Body of pancreas (tissue), 4 donors: Measurements from ENCODE around the gene ACSF3. TPM values are rescaled to one million over a fixed set of nuclear protein-coding genes. Genes with fewer than 3 reads are reported as not detected.
"Not testable (repeated sequence)": the region's sequence is repeated elsewhere in the genome, so short reads cannot be mapped to it uniquely, and the experiment has no call there.

ENCODE experiments used
- ATAC-seq: fragments of 150-250 bp; one replicate; pipeline ENCODE4 v1.9.1; 2016
- DNase-seq, 4 donors: peaks; one replicate each; pipeline ENCODE4 v3.0.0-alpha.2; 2019
- H3K27ac ChIP-seq, 4 donors: fragments of 200-600 bp; sonication (generic); 1 replicate in 3 of 4; 2 replicates in 1 of 4; pipeline versions ENCODE4 v1.5.1 to v1.6.1; 2016 to 2019; ENCODE audit warnings: mild to moderate bottlenecking in 1 of 4, mixed read lengths in 1 of 4, moderate library complexity in 1 of 4
- H3K27me3 ChIP-seq, 2 donors: fragments of 200-600 bp; sonication (generic); one replicate each; pipeline ENCODE4 v1.6.0; 2016; ENCODE audit warnings: mild to moderate bottlenecking in 1 of 2
- H3K36me3 ChIP-seq, 2 donors: fragments of 200-600 bp; sonication (generic); replicated peaks in 1 of 2; 2 replicates each; pipeline ENCODE4 v1.5.1; 2016; ENCODE audit warnings: low read depth in 2 of 2; ENCODE audit not compliant: insufficient read depth in 1 of 2
- H3K4me1 ChIP-seq: fragments of 200-600 bp; sonication (generic); one replicate; pipeline ENCODE4 v1.6.0; 2016
- H3K4me3 ChIP-seq, 2 donors: fragments of 200-600 bp; sonication (generic); 1 replicate in 1 of 2; 2 replicates in 1 of 2; pipeline ENCODE4 v1.5.1; 2016 to 2019
- H3K9me3 ChIP-seq, 3 donors: fragments of 200-600 bp; sonication (generic); 1 replicate in 2 of 3; 2 replicates in 1 of 3; pipeline ENCODE4 v1.5.1; 2016
- CTCF ChIP-seq, 7 experiments: fragments of 450-650 bp in 4 of 7; fragments of 200-600 bp in 3 of 7; sonication (generic) in 3 of 7; IDR thresholded peaks; one replicate each; pipeline ENCODE4 v1.5.1; 2016 to 2019; ENCODE audit warnings: antibody characterized with exemption in 7 of 7
- POLR2A ChIP-seq, 3 donors: fragments of 450-650 bp; IDR thresholded peaks; one replicate each; pipeline ENCODE4 v1.6.1; 2016; ENCODE audit warnings: antibody characterized with exemption in 3 of 3, mild to moderate bottlenecking in 2 of 3
- WGBS, 2 donors: methylation state at CpG; one replicate each; pipeline ENCODE4 v1.1.5; 2017; 5-methylcytosine and 5-hydroxymethylcytosine counted together
- intact Hi-C: fragments of 100-400 bp; cut with DNase I; formaldehyde crosslinking; loops from one replicate; pipeline ENCODE4 v1.15.1; 2023
- total RNA-seq, 2 donors: library from RNA; depleted of rRNA; stranded (reverse); fragments of >200 nt; gene quantifications; one replicate each; pipeline ENCODE4 v1.1.0, GENCODE V29; 2016

ACSF3 gene
- total RNA-seq, 2 donors from 2014 or later = 22.1 to 48.8 TPM

GRCh38 chr16:89161763-89162713 is 68.4 kb downstream of the ACSF3 start:
- Histone ChIP-seq H3K4me3 (no peak overlapping the region), H3K27ac (no peak overlapping the region), H3K27me3 (peaks cover 0 to 1% of the 10 kb centered on the region in 2 donors), H3K9me3 (no peaks in the 10 kb centered on the region), H3K36me3 (no peaks in the 10 kb centered on the region), H3K4me1 (peaks cover under 1% of the 10 kb centered on the region)
- no peak for ATAC-seq
- intact Hi-C loops = loop anchor here (5.0 kb wide), 1 partner anchor 425 kb away; no protein-coding TSS in a partner anchor
- WGBS, 2 donors = 69 to 78% methylated on average over 27 to 39 of the region's 40 CpGs
- TF ChIP-seq CTCF (IDR thresholded peaks at IDR 0.05) (no peak), POLR2A (IDR thresholded peaks at IDR 0.05) (no peak)
- no peak for DNase-seq

- H3K27me3 ChIP-seq = peaks cover 0 to 5% of the 10 kb centered on the region in 2 donors
These were observed 69.6 kb downstream of the ACSF3 start for GRCh38 chr16:89163297-89163696.

GRCh38 chr16:89164436-89164835 is 70.8 kb downstream of the ACSF3 start:
- Histone ChIP-seq H3K9me3 (no peaks in the 10 kb centered on the region), H3K36me3 (no peaks in the 10 kb centered on the region), H3K4me3 (no peak overlapping the region), H3K4me1 (peaks cover 5% of the 10 kb centered on the region), H3K27ac (no peak overlapping the region), H3K27me3 (peaks cover 0 to 16% of the 10 kb centered on the region in 2 donors)
- DNase-seq = no peak
- no peak for ATAC-seq
- intact Hi-C loops = loop anchor here (5.0 kb wide), 1 partner anchor 427 kb away; no protein-coding TSS in a partner anchor
- TF ChIP-seq CTCF (IDR thresholded peaks at IDR 0.05) (no peak), POLR2A (IDR thresholded peaks at IDR 0.05) (no peak)
- 27 to 48% methylated on average over 15 of the region's 15 CpGs for WGBS, 2 donors

More at GRCh38 chr16:89163297-89163696, 69.6 kb downstream of the ACSF3 start:
- no peaks in the 10 kb centered on the region for H3K36me3 ChIP-seq
- ATAC-seq = no peak
- TF ChIP-seq POLR2A (IDR thresholded peaks at IDR 0.05) (no peak), CTCF (IDR thresholded peaks at IDR 0.05) (no peak)
- H3K4me3 ChIP-seq = no peak overlapping the region
- WGBS, 2 donors = 68 to 74% methylated on average over 9 of the region's 9 CpGs
- DNase-seq = no peak
- intact Hi-C loops = loop anchor here (5.0 kb wide), 1 partner anchor 426 kb away; no protein-coding TSS in a partner anchor
- H3K27ac ChIP-seq = no peak overlapping the region
- H3K9me3 ChIP-seq = no peaks in the 10 kb centered on the region
- peaks cover 5% of the 10 kb centered on the region for H3K4me1 ChIP-seq

GRCh38 chr16:89164847-89165680 is 71.4 kb downstream of the ACSF3 start:
- peaks cover 0 to 16% of the 10 kb centered on the region in 2 donors for H3K27me3 ChIP-seq
- DNase-seq (no peak), ATAC-seq (no peak)
- 53 to 55% methylated on average over 5 to 13 of the region's 20 CpGs for WGBS, 2 donors
- intact Hi-C loops = loop anchor here (5.0 kb wide), 1 partner anchor 428 kb away; no protein-coding TSS in a partner anchor
- peaks cover 6% of the 10 kb centered on the region for H3K4me1 ChIP-seq
- H3K36me3 ChIP-seq = no peaks in the 10 kb centered on the region
- TF ChIP-seq POLR2A (IDR thresholded peaks at IDR 0.05) = no peak
- H3K27ac ChIP-seq = no peak overlapping the region
- H3K4me3 ChIP-seq = no peak overlapping the region
- no peaks in the 10 kb centered on the region for H3K9me3 ChIP-seq

GRCh38 chr16:89165681-89165979 is 72.0 kb downstream of the ACSF3 start:
- H3K27ac ChIP-seq, DNase-seq, intact Hi-C loops, H3K9me3 ChIP-seq, H3K4me3 ChIP-seq, ATAC-seq, H3K36me3 ChIP-seq: not testable (repeated sequence)
- 43% methylated on average over 10 of the region's 10 CpGs for WGBS, 2 donors
- H3K27me3 ChIP-seq = peaks cover 0 to 16% of the 10 kb centered on the region in 2 donors
- peaks cover 12% of the 10 kb centered on the region for H3K4me1 ChIP-seq
